ENCODE data around the gene BMP7.

GRCh38 chr20:57309544-57310115 is 43.2 kb upstream of the BMP7 start:
- no peak for TF ChIP-seq POLR2A (IDR thresholded peaks at IDR 0.05; ENCODE audit: low read depth, low read length)
- no peak for TF ChIP-seq TAF1 (IDR thresholded peaks at IDR 0.05; ENCODE audit: borderline replicate concordance, low read depth, low read length)
- no peak for TF ChIP-seq POLR2AphosphoS5 (IDR thresholded peaks at IDR 0.05; ENCODE audit: low read depth, low read length)
